Smooth muscle cell of the pulmonary artery (primary cell): ENCODE results near the gene APPL1. TPM values are rescaled to one million over a fixed set of nuclear protein-coding genes. Genes with fewer than 3 reads are reported as not detected.

Experiments
- total RNA-seq: library from RNA; depleted of rRNA; stranded (reverse); fragments of >200 nt; gene quantifications from 2 replicates; pipeline ENCODE4 v1.2.3, GENCODE V29; 2014

APPL1 gene
- total RNA-seq, result 49.1 and 57.5 TPM in 2 replicates

GRCh38 chr3:57227204-57227929, at the start of gene APPL1:
Gene APPL1 (plus strand): TSS chr3:57227729. CDS start chr3:57227884, 155 bp downstream.

GRCh38 chr3:57199895-57200297, 27.6 kb upstream of the APPL1 start, which contains the start of gene HESX1:
Gene HESX1 (minus strand): TSS chr3:57199978. CDS start chr3:57199918, 60 bp downstream.

DNA sequence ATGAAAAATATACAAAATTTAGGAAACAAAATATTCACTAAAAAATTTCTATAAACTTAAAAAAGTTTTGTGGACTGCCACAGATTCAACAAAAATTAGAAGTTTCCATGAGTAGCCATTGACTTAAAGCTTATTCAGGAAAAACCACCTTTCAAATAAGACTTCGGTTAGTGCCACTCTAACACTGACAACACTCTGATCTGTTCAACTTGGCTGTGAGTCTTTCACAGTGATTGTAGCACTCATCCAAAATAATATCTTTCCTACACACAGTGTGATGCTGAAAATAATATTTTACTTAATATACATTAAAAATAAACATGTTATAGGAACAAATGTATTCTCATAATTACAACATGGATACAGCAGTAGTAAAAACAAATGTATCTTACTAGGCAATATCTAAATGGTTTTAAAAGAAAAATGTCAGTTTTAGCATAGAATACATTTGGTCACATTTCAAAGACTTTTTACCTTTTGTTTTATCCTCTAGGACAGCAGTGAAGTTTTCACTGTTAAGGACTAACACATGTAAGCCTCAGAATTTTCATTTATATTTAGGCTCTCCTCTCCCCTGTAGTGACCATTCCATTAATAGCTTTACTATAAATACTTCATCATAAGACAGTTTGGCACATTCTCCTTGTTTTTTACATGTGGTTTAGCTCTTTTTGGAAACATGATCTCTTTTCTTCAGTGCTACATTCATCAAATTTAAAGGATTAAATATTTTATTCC, 64.8 kb downstream of the APPL1 start, which contains the start of gene ASB14:
TSS of gene ASB14 (minus strand) at position 527 of the 738 bp plus-strand sequence. CDS start 652 bp downstream, outside the sequence.

Other genes starting within 250 kb of the APPL1 start
- 0.10 TPM in 1 of 2 replicates, not detected in the other for gene SPATA12, start 167.1 kb upstream of the APPL1 start, total RNA-seq
- 3.4 and 8.3 TPM in 2 replicates for gene IL17RD, start 62.4 kb upstream of the APPL1 start, total RNA-seq
- 0.17 TPM in 1 of 2 replicates, not detected in the other for gene HESX1, start 27.8 kb upstream of the APPL1 start, total RNA-seq
- gene ASB14, start 65.0 kb downstream of the APPL1 start, total RNA-seq, result not detected in 2 replicates